NB4 (cell line): ENCODE data around the gene TMEM80.
"Not testable (repeated sequence)": the region's sequence is repeated elsewhere in the genome, so short reads cannot be mapped to it uniquely, and the experiment has no call there.

Source experiments
- MAX ChIP-seq: IDR thresholded peaks from 2 replicates; pipeline ENCODE4 v1.6.1; 2011; ENCODE audit warnings: low read depth, low read length
- TF ChIP-seq, protein P1 (sequence below): IDR thresholded peaks from one replicate; pipeline ENCODE4 v1.5.1; 2012; ENCODE audit warnings: low read depth, low read length

DNA sequence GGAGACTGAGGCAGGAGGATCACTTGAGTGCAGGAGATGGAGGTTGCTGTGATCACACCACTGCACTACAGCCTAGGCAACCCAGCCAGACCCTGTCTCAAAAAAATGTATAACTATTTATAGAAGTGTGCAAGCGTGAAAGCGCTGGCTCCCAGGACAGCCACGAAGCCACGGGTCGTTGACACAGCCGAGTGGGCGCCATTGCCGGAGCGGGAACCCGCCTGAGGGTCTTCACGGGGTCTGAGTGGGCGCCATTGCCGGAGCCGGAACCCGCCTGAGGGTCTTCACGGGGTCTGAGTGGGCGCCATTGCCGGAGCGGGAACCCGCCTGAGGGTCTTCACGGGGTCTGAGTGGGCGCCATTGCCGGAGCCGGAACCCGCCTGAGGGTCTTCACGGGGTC is 38.9 kb downstream of the TMEM80 start:
- TF ChIP-seq MAX = not testable (repeated sequence)
- TF ChIP-seq, protein P1, sequence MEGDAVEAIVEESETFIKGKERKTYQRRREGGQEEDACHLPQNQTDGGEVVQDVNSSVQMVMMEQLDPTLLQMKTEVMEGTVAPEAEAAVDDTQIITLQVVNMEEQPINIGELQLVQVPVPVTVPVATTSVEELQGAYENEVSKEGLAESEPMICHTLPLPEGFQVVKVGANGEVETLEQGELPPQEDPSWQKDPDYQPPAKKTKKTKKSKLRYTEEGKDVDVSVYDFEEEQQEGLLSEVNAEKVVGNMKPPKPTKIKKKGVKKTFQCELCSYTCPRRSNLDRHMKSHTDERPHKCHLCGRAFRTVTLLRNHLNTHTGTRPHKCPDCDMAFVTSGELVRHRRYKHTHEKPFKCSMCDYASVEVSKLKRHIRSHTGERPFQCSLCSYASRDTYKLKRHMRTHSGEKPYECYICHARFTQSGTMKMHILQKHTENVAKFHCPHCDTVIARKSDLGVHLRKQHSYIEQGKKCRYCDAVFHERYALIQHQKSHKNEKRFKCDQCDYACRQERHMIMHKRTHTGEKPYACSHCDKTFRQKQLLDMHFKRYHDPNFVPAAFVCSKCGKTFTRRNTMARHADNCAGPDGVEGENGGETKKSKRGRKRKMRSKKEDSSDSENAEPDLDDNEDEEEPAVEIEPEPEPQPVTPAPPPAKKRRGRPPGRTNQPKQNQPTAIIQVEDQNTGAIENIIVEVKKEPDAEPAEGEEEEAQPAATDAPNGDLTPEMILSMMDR = not testable (repeated sequence)
